Endodermal cell (in vitro differentiated cells): Measurements from ENCODE around the gene SSC5D. TPM values are rescaled to one million over a fixed set of nuclear protein-coding genes. Genes with fewer than 3 reads are reported as not detected.

Experiments used
- DNase-seq: peaks from one replicate; pipeline ENCODE4 v3.0.0-alpha.2; 2017
- H3K27ac ChIP-seq: 2 replicates; pipeline ENCODE4 v1.5.1; 2013; ENCODE audit warnings: mild to moderate bottlenecking, low read depth, low read length, moderate library complexity
- H3K27me3 ChIP-seq: 2 replicates; pipeline ENCODE4 v1.6.1; 2013; ENCODE audit warnings: mild to moderate bottlenecking, low read length, moderate library complexity; ENCODE audit not compliant: insufficient read depth, control insufficient read depth, poor library complexity, severe bottlenecking
- H3K36me3 ChIP-seq: 2 replicates; pipeline ENCODE4 v1.7.0; 2013; ENCODE audit warnings: mild to moderate bottlenecking, low read length, moderate library complexity; ENCODE audit not compliant: control insufficient read depth, insufficient read depth
- H3K4me1 ChIP-seq: one replicate; pipeline ENCODE4 v1.7.0; 2013; ENCODE audit warnings: low read length; ENCODE audit not compliant: control insufficient read depth, insufficient read depth
- H3K4me3 ChIP-seq: 2 replicates; pipeline ENCODE4 v1.5.1; 2013; ENCODE audit warnings: mild to moderate bottlenecking, low read length, moderate library complexity
- H3K9ac ChIP-seq: 2 replicates; pipeline ENCODE4 v1.6.1; 2013; ENCODE audit warnings: mild to moderate bottlenecking, low read length, moderate library complexity; ENCODE audit not compliant: poor library complexity, severe bottlenecking; ENCODE audit errors: extremely low read depth
- H3K9me3 ChIP-seq: 2 replicates; pipeline ENCODE4 v1.6.1; 2013; ENCODE audit warnings: mild to moderate bottlenecking, low read length, moderate library complexity; ENCODE audit not compliant: control insufficient read depth
- H3K27ac Mint-ChIP-seq: 2 replicates; pipeline ENCODE4 v1.8.0; 2020; ENCODE audit warnings: mixed read lengths
- H3K27me3 Mint-ChIP-seq: 2 replicates; pipeline ENCODE4 v1.8.0; 2021; ENCODE audit warnings: mild to moderate bottlenecking, mixed read lengths; ENCODE audit not compliant: insufficient read depth
- H3K36me3 Mint-ChIP-seq: 2 replicates; pipeline ENCODE4 v1.8.0; 2020; ENCODE audit warnings: low read depth, mixed read lengths
- H3K4me1 Mint-ChIP-seq: 2 replicates; pipeline ENCODE4 v1.8.0; 2020; ENCODE audit warnings: mixed read lengths
- H3K4me3 Mint-ChIP-seq: 2 replicates; pipeline ENCODE4 v1.8.0; 2020; ENCODE audit warnings: mild to moderate bottlenecking, moderate library complexity, mixed read lengths
- H3K9me3 Mint-ChIP-seq: 2 replicates; pipeline ENCODE4 v1.8.0; 2020; ENCODE audit warnings: mild to moderate bottlenecking, mixed read lengths
- CTCF ChIP-seq: fragments of 200-600 bp; sonication (generic); conservative IDR thresholded peaks from 2 replicates; pipeline ENCODE4 v1.5.0; 2021; ENCODE audit warnings: antibody characterized with exemption, mild to moderate bottlenecking
- WGBS, 2 experiments: methylation state at CpG; one replicate each; pipeline versions ENCODE4 v1.1.5 to v1.1.7; 2013; ENCODE audit warnings: missing lambda C conversion rate in 2 of 2, mixed read lengths in 1 of 2; ENCODE audit not compliant: insufficient coverage in 1 of 2, insufficient read length in 1 of 2; 5-methylcytosine and 5-hydroxymethylcytosine counted together
- total RNA-seq, 2 donors: library from RNA; stranded (reverse); fragmentation: NEBNext Ultra II Directional in 1 of 2; extraction: Animal tissue kit (Norgen Biotek cat#: 25700) in 1 of 2; gene quantifications; 2 replicates in 1 of 2; 3 replicates in 1 of 2; pipeline ENCODE4 v1.2.1, GENCODE V29; 2021

The SSC5D gene
- total RNA-seq, 2 donors from 2014 or later = 1.4 to 2.4 TPM

GRCh38 chr19:55443045-55443823 is 45.0 kb upstream of the SSC5D start, which contains the start of gene SHISA7:
Gene SHISA7, minus strand, starts transcription at chr19:55443300. Its CDS starts 437 bp downstream, at chr19:55442863.
- Histone ChIP-seq H3K27ac (no peak within 1 kb of the TSS), H3K4me3 (no peak within 1 kb of the TSS), H3K4me1 (no peaks in the 10 kb centered on the region), H3K9ac (no peak within 1 kb of the TSS), H3K36me3 (no peaks in the 10 kb centered on the region), H3K9me3 (no peaks in the 10 kb centered on the region), H3K27me3 (peaks cover 100% of the 10 kb centered on the region)
- TF ChIP-seq CTCF = peak; percentile 19
- Mint-ChIP-seq H3K27me3 (peaks cover 41% of the 10 kb centered on the region), H3K27ac (no peak within 1 kb of the TSS), H3K36me3 (no peaks in the 10 kb centered on the region), H3K4me1 (peaks cover 7% of the 10 kb centered on the region), H3K4me3 (peak within 1 kb of the TSS; percentile 15), H3K9me3 (peaks cover 3% of the 10 kb centered on the region)
- no peak for DNase-seq
- 3 to 4% methylated on average over 22 to 43 of the region's 43 CpGs for WGBS, 2 experiments

- Histone ChIP-seq H3K9me3 (no peaks in the 10 kb centered on the region), H3K4me1 (no peaks in the 10 kb centered on the region), H3K27me3 (peaks cover 100% of the 10 kb centered on the region), H3K27ac (no peak overlapping the region), H3K4me3 (no peak overlapping the region), H3K9ac (no peak overlapping the region), H3K36me3 (no peaks in the 10 kb centered on the region)
- no peak for DNase-seq
- no peak for TF ChIP-seq CTCF
- peaks cover 34% of the 10 kb centered on the region for H3K27me3 Mint-ChIP-seq
- H3K4me3 Mint-ChIP-seq = no peak overlapping the region
- 23 to 45% methylated on average over 3 to 18 of the region's 18 CpGs for WGBS, 2 experiments
- H3K9me3 Mint-ChIP-seq = peaks cover 3% of the 10 kb centered on the region
- peaks cover 7% of the 10 kb centered on the region for H3K4me1 Mint-ChIP-seq
- no peak overlapping the region for H3K27ac Mint-ChIP-seq
- H3K36me3 Mint-ChIP-seq = no peaks in the 10 kb centered on the region
These were observed 44.3 kb upstream of the SSC5D start for GRCh38 chr19:55443824-55444480.

GRCh38 chr19:55444646-55445045 is 43.6 kb upstream of the SSC5D start:
- no peak overlapping the region for H3K9ac ChIP-seq
- peaks cover 3% of the 10 kb centered on the region for H3K9me3 Mint-ChIP-seq
- no peaks in the 10 kb centered on the region for H3K4me1 ChIP-seq
- H3K36me3 Mint-ChIP-seq = no peaks in the 10 kb centered on the region
- no peak for DNase-seq
- peaks cover 7% of the 10 kb centered on the region for H3K4me1 Mint-ChIP-seq
- WGBS, 2 experiments = 52 to 54% methylated on average over 8 to 11 of the region's 11 CpGs
- no peaks in the 10 kb centered on the region for H3K9me3 ChIP-seq
- peaks cover 27% of the 10 kb centered on the region for H3K27me3 Mint-ChIP-seq
- peaks cover 100% of the 10 kb centered on the region for H3K27me3 ChIP-seq
- TF ChIP-seq CTCF = no peak
- H3K36me3 ChIP-seq = no peaks in the 10 kb centered on the region
- H3K4me3 ChIP-seq = no peak overlapping the region
- no peak overlapping the region for H3K4me3 Mint-ChIP-seq
- H3K27ac Mint-ChIP-seq = no peak overlapping the region
- H3K27ac ChIP-seq = no peak overlapping the region
